ENCODE measurements around the gene SOCS2.

DNA sequence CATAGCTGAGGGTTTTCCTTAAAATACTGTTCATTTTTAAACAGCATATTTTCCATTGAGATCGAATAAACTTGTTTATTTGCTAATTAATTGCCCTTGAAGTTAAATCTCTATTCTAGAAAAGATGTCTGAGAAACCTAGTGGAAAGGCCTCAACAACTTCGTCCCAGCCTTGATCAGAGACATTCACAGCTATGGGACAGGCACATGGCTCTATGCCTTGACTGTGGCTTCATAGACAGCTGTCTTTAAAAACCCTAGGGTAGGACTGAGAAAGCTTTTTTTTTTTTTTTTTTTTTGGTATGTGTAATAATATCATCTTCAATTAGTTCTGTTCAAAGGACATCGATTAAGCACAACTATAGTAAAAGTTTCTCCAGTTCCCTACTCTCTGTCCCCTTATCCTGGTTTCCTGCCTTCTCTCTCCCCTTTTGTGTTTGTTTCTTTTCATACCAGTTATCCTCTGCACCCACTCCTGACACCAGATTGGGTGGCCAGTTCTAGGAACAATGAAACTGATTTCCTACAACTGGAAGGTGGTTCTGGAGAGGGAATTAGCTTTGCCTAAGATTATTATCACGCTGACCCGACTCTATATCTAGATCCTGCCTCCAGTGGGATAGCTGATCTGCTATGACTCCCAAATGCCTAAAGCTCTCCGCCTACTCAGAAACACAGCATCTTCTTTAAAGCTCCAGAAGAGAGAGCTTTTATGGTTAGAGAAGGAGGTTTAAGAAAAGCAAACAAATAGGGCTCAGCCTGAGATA lies 20.3 kb downstream of the SOCS2 start:
- TF ChIP-seq, protein P1, sequence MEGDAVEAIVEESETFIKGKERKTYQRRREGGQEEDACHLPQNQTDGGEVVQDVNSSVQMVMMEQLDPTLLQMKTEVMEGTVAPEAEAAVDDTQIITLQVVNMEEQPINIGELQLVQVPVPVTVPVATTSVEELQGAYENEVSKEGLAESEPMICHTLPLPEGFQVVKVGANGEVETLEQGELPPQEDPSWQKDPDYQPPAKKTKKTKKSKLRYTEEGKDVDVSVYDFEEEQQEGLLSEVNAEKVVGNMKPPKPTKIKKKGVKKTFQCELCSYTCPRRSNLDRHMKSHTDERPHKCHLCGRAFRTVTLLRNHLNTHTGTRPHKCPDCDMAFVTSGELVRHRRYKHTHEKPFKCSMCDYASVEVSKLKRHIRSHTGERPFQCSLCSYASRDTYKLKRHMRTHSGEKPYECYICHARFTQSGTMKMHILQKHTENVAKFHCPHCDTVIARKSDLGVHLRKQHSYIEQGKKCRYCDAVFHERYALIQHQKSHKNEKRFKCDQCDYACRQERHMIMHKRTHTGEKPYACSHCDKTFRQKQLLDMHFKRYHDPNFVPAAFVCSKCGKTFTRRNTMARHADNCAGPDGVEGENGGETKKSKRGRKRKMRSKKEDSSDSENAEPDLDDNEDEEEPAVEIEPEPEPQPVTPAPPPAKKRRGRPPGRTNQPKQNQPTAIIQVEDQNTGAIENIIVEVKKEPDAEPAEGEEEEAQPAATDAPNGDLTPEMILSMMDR (IDR thresholded peaks at IDR 0.05; ENCODE audit: low read depth, low read length): no peak
- no peak for TF ChIP-seq EZH2phosphoT487 (IDR thresholded peaks at IDR 0.05; ENCODE audit: low read depth)
